GM13977 (cell line): Measurements from ENCODE around the gene EME1.

ENCODE experiments used
- DNase-seq: peaks from one replicate; pipeline ENCODE4 v3.0.0; 2012; ENCODE audit warnings: low spot score
- in situ Hi-C: fragments of 300-500 bp; cut with MboI; formaldehyde crosslinking; loops from one replicate; pipeline ENCODE4 v1.12.0; 2022; ENCODE audit warnings: low sequenced_read_pairs, low pct_unique_long_range_greater_than_20kb, mixed read lengths, inconsistent platforms; ENCODE audit not compliant: unreplicated experiment
- TF ChIP-seq, protein P1 (sequence below): IDR thresholded peaks from 2 replicates; pipeline ENCODE4 v1.5.1; 2012; ENCODE audit warnings: mild to moderate bottlenecking, control low read depth; ENCODE audit not compliant: insufficient read depth; ENCODE audit errors: extremely low read depth, missing control alignments

The EME1 gene, protein sequence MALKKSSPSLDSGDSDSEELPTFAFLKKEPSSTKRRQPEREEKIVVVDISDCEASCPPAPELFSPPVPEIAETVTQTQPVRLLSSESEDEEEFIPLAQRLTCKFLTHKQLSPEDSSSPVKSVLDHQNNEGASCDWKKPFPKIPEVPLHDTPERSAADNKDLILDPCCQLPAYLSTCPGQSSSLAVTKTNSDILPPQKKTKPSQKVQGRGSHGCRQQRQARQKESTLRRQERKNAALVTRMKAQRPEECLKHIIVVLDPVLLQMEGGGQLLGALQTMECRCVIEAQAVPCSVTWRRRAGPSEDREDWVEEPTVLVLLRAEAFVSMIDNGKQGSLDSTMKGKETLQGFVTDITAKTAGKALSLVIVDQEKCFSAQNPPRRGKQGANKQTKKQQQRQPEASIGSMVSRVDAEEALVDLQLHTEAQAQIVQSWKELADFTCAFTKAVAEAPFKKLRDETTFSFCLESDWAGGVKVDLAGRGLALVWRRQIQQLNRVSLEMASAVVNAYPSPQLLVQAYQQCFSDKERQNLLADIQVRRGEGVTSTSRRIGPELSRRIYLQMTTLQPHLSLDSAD

GRCh38 chr17:50372758-50373556 is at the start of gene EME1, which contains the start of gene MRPL27:
TSS of gene EME1 (plus strand) at chr17:50373229. CDS start at chr17:50375209, 1,980 bp downstream.
TSS of gene MRPL27 (minus strand) at chr17:50373184. CDS start at chr17:50373170, 14 bp downstream.
- TF ChIP-seq, protein P1, sequence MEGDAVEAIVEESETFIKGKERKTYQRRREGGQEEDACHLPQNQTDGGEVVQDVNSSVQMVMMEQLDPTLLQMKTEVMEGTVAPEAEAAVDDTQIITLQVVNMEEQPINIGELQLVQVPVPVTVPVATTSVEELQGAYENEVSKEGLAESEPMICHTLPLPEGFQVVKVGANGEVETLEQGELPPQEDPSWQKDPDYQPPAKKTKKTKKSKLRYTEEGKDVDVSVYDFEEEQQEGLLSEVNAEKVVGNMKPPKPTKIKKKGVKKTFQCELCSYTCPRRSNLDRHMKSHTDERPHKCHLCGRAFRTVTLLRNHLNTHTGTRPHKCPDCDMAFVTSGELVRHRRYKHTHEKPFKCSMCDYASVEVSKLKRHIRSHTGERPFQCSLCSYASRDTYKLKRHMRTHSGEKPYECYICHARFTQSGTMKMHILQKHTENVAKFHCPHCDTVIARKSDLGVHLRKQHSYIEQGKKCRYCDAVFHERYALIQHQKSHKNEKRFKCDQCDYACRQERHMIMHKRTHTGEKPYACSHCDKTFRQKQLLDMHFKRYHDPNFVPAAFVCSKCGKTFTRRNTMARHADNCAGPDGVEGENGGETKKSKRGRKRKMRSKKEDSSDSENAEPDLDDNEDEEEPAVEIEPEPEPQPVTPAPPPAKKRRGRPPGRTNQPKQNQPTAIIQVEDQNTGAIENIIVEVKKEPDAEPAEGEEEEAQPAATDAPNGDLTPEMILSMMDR: no peak
- peak; percentile 91 for DNase-seq
- in situ Hi-C loops: no loop called here

DNA sequence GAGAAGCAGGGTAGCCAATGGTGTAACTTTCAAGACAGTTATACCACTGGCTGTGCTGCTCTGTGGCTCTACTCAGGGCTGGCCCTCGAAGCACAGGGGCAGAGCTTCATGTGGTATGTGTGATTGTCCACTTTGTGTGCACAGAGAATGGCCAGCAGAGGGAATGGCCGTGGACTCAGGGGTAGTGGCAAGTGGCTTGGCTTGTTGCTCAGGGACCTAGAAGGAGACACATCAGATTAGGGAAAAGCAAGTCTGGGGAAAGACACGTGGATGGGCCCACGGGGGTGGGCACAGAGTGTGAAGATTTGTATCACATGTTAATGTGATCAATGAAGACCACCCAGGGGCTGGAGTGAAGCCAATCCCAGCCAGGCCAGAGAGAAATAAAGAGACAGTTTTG is 47.1 kb upstream of the EME1 start:
- TF ChIP-seq, protein P1: no peak
- DNase-seq: no peak
- in situ Hi-C loops: no loop called here

- TF ChIP-seq, protein P1: no peak
- no peak for DNase-seq
- in situ Hi-C loops: no loop called here
Observed at GRCh38 chr17:50326831-50327364, 46.1 kb upstream of the EME1 start.

DNA sequence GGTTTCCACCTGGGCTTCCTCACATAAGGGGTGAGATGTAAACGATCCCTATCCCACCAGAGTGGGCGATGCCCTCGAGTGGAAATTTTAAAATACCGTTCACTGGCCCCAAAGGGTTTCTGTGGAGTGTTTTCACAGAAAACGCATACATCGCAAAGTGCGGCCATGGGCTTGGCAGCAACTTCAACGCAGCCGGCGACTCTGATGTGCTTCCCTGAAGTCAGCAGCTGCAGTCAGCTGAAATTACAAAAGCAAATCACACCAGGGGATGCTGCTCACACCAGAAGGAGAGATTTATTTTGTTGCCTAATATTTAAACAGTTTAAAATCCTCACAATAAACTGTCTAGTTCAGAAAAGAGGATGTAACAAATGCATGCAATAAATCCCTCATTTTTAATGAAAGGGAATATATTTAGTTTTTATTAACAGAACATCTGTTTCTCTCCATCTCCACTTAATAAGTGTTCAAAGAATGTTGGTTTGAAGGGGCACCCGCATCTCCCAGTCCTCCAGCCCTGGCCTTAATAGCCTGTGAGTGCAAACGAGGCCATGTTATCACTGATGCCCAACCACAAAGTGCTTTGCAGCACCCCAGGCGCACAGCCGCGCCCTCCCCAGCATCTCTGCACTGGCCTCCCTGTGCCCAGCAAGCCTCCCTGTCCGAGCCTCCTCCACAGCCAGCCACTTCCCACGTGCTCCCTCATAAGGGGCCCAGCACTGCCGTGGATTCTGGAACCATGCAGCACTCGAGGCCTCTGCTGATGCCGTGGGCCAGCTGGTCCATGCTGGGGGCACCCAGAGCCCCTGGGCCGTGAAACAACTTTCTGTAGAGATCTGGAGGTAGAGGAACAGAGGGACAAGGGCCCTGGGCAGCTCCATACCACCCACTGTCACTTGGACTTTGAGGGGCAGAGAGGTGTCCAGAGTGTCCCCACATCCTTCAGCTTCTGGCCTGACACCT is 44.4 kb upstream of the EME1 start:
- no peak for DNase-seq
- in situ Hi-C loops: no loop called here
- TF ChIP-seq, protein P1: no peak

- in situ Hi-C loops: no loop called here
- TF ChIP-seq, protein P1: no peak
- DNase-seq: no peak
Observed at GRCh38 chr17:50329716-50330115, 43.3 kb upstream of the EME1 start.
